SKM-1 treated with dmso at 0.1 percent for 144 hours (cell line): ENCODE results near the gene ETS2.

Experiments used
- DNase-seq: peaks from one replicate; lab custom pipeline; 2025; ENCODE audit not compliant: unreplicated experiment; lab: John Stamatoyannopoulos, UW

Gene ETS2

DNA sequence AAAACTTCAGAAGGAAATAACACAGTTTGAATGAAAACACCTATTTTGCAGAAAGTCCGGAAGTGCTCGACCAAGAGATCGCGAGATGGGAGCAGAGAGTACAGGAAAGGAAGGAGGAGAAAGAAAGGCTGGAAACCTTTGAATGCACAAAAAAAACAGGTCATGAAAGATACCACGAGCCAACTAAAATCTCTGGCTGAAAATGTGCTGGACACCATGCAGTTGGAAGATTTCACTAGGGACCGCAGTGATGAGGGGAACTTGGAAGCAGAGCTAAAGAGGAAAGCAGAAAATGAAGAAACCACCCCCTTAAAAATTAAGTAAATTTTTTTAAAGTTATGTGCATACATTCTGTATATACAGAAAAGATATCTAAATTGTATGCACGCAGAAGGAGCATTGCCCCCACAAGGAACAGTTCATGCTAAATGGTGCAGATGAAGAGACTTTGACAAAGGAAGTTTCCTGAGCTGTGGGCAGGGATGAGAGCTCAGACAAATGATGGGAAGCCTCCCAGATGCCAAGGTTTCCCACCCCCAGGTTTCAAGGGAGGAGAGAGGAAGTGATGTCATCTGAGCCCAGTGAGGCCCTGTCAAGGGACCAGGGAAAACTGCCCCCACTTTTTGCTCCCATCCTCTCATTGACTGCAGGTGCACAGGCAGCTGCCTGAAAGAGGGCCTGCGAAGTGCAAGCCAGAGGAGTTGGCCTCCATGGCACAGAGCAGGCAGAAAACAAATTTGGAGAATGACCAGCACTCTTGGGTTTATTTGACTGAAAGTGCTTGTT is 52.5 kb downstream of the ETS2 start:
- no peak for DNase-seq

DNA sequence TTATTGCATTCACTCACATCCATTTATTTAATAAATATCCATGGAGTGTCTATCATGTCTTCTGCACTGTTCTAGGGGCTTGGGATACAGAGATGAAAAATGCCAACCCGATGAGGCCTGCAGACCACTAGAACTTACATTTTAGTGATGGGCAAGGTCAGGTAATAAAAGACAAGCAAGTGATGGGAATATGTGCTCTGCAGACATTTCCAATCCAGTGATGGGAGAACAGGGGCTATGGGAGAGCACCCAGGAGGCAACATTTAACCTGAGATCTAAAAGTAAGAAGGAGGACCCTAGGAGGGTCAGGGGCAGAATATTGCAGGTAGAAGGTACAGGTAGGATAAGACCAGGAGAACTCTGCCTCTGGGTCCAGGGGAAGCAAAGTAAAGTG is 53.1 kb downstream of the ETS2 start:
- DNase-seq, result no peak

- DNase-seq, result no peak
Observed at GRCh38 chr21:38859852-38860251, 54.1 kb downstream of the ETS2 start.

DNA sequence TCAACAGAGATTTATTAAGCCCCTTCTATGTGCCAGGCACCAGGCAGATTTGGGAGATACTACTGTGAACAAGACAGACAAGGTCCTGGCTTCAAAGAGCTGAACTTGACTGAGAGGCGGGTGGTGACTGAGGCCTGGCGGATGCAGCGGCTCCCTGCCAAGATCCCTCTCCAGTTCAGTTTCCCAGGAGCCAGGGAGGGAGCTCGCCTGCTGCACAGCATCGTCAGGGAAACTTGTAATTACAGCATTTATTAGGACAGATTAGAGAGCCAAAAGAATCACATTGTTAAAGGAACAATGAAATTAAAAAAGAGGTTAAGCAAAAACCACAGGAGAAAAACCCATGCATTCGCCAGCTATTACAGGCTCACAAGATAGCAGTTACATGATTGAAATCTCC is 55.3 kb downstream of the ETS2 start:
- DNase-seq, result no peak

DNA sequence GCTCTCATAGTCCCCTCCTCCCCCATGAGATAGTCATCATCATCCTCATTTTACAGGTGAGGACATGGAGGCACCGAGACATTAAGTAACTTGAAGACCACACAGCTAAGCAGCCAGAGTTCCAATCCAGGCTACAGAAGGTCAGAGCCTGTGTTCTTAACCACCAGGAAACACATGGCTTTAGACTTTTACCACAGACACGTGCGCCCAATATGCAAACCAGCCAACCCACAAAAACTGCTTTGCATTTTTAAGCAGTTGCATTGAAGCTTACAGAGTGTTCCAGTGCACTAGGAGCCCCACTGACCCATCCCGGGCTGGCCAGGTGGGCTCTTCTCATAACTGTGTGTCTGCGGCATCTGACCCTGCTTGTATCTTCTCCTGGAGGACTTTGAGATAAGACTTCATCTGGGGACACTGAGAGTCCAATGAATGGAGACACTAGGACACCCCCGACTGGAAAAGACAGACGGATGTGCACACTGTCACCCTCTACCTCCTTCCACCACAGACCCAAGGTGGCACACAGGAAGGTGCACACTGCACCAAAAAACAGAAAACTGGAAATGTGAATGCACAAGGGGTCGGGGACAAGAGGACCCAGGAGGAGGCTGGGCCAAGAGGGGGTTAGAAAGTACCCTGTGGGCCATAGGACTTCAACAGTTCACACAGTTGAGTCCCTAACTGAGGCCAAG is 56.4 kb downstream of the ETS2 start:
- no peak for DNase-seq

GRCh38 chr21:38863291-38863690 is 57.6 kb downstream of the ETS2 start:
- DNase-seq, result no peak

DNA sequence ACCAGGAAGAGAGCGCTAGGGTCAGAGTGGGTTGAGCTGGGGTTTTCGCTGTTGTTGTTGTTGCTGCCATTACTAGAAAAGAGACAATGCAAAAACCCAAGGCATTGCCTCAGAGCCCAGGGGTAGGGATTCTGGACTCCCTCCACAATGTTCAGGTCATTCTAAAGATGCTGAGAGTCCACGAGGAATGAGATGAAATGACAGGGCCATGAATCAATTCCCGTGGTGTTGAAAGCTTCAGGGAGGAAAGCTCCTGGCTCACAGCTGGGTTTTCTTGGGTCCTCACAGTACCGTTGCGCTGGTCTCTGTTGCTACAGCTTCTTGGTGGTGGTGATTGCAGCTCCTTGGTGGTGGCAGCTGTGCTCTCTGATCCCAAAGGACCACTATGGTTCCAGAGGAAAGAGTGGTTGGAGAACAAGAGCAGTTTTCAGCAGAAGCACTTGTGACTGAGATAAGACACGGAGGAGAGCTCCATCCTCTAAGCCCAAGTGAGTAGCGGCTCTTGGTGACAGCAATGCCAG is 58.2 kb downstream of the ETS2 start:
- DNase-seq, result no peak

DNA sequence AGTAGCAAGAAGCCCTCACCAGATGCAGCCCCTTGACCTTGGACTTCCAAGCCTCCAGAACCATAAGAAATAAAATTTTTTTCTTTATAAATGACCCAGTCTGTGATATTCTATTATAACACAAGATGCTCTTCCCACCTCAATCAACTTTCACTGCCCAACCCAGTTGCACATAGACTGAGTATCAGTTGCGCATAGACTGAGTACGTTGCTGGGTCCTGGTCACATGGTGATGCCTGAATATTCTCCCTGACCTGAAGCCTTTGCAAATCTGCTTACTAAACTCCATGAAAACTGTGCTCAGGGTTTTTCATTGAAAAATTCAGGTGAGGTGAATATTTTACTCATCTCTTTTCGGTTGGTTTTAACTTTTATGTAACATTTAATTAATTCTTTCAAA is 59.2 kb downstream of the ETS2 start:
- no peak for DNase-seq

DNA sequence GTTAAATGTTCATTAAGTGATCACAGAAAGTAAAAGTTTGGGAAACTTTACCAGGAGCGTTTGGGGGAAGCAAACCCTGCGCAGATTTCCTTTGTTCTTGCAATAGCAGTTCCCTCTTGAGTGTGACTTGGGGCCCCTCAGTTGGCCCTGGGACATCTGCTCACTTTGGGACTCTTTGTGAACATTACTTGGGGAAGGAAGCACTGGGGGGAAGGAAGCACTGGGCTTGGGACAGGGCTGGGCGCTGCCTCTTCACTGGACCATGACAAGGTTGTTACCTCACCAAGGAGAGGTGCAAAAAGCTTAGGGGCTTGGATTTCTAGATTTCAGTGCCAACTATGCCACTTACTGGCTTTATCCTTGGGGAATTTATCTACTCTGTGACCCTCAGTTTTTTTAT is 63.5 kb downstream of the ETS2 start:
- no peak for DNase-seq

DNA sequence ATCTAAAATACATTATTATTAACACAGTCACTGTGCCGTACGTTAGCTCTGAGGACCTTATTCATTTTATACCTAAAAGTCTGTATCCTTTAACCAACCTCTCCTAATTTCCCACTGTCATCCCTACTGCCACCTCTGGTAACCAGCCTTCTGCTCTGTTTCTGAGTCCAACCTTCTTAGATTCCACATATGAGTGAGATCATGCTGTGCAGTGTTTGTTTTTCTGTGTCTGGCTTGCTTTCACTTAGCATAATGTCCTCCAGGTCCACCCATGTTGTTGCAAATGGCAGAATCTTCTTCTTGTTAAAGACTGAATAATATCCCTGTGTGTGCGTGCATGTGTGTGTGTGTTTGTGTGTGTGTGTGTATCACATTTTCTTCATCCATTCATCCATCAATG is 64.2 kb downstream of the ETS2 start:
- DNase-seq, result peak; percentile 7
